HG02678 (cell line): ENCODE results near the gene ECI1.

Source experiments
- ATAC-seq: cut with Tn5 transposase; IDR thresholded peaks from one replicate; pipeline ENCODE4 v1.9.1; 2021; ENCODE audit warnings: mild to moderate bottlenecking, moderate library complexity; ENCODE audit not compliant: unreplicated experiment

The ECI1 gene

GRCh38 chr16:2235234-2235651, 16.1 kb downstream of the ECI1 start:
- ATAC-seq, result no peak

GRCh38 chr16:2234813-2235170, 16.6 kb downstream of the ECI1 start:
- ATAC-seq, result no peak

GRCh38 chr16:2233872-2234812, 17.2 kb downstream of the ECI1 start:
- ATAC-seq, result no peak

DNA sequence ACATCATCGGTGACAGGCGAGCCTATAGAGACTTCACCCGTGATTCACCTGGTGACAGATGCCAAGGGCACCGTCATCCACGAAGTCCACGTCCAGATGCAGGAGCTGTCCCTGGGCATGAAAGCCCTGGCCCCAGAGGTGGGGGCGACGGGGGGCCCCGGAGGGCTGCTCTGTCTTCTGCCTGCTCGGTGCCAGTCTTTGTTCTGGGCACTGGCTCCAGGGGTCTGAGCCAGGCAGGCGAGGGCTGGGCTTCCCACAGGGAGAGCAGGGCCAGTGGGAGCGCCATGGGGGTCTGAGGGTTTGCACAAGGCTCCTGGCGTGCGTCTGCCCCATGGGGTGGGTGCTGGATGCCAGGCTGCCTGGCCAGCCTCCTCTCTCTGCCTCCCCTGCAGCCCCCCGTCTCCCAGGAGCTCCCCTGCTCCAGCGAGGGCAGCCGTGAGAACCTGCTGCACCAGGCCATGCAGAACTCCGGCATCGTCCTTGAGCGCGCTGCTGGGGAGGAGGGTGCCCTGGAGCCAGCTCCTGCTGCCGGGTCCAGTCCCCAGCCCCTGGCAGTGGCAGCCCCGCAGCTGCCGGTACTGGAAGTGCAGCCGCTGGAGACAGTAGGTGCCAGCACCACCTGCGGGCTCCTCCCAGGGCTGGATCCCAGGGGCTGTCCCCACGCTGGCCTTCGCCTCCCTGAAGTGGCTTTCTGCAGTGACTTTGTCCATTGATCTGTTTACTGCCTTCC, 18.2 kb downstream of the ECI1 start:
- ATAC-seq, result no peak

GRCh38 chr16:2232094-2232990, 19.0 kb downstream of the ECI1 start:
- ATAC-seq, result no peak

GRCh38 chr16:2231016-2231931, 20.1 kb downstream of the ECI1 start:
- ATAC-seq, result no peak

GRCh38 chr16:2230376-2230775, 21.0 kb downstream of the ECI1 start:
- ATAC-seq, result no peak

- ATAC-seq, result no peak
These were observed 21.6 kb downstream of the ECI1 start for GRCh38 chr16:2229632-2230250.

DNA sequence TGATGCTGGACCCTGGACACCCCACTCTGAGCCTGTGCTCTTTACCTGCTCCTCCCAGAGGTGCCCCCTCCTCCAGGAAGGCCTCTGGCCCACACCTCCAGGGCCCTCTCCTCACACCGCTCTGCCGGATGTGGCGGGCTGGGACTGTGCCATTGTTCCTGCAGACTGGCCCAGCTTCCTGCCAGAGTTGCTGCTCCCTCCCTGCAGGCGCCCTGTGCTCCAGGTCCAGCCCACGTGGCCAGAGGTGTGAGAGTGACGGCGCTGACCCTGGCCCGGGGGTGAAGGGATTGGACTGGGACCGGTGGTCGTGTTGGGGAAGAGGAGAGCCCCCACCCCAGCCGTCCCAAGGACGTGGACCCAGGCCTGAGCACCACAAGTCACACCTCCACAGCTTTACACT, 22.3 kb downstream of the ECI1 start:
- no peak for ATAC-seq

DNA sequence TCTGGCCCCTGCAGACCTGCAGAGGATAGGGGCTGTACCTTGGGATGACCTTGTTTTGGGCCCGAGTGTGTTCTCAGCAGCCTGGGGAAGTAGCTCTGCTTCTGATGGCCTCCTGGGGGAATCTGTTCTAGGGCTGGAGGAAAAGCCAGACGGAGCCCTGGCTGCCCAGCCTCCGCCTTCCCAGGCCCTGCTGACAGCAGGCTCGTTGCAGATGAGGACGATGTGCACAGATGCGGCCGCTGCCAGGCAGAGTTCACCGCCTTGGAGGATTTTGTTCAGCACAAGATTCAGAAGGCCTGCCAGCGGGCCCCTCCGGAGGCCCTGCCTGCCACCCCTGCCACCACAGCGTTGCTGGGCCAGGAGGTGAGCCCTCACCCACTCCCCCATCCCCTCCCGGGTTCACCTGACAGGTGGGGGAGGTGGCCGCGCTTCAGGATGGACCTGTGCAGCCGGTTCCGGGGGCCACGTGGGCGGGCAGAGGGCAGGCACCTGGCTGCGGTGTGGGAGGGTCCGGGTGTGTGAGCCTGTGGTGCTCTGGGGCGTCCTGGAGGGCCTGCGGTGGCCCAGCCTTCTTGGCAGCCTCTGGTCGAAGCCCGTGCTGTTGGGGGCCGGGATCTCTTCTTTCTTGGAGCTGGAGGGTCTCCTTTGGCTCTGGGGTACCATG, 23.1 kb downstream of the ECI1 start:
- no peak for ATAC-seq

- ATAC-seq, result no peak
These were observed 24.5 kb downstream of the ECI1 start for GRCh38 chr16:2226918-2227317.

DNA sequence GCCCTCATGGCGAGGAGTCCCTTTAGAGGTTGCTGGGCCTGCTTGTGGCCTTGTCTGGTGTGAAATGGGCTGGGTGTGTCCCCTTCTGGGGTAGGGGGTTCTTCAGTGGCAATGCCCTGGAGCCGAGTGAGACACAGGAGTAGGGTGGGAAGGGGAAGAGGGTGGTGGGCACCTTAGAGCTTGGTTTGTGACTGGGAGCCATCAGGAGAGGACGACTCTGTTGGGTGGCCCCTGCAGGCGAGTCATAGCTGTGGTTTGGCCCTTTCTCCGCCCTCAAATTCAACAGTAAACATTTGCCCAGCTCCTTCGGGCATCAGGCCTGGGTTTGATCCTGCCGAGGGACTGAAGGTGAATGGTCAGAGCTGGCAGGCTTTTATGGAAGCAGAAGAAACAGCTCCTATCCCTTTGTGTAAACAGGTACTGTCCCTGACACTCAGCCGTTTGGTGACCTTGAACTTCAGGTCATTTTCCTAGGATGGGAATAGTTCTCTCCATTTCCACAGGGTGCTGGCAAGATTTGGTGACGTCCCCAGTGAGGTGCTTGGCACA, 25.1 kb downstream of the ECI1 start:
- ATAC-seq, result no peak

DNA sequence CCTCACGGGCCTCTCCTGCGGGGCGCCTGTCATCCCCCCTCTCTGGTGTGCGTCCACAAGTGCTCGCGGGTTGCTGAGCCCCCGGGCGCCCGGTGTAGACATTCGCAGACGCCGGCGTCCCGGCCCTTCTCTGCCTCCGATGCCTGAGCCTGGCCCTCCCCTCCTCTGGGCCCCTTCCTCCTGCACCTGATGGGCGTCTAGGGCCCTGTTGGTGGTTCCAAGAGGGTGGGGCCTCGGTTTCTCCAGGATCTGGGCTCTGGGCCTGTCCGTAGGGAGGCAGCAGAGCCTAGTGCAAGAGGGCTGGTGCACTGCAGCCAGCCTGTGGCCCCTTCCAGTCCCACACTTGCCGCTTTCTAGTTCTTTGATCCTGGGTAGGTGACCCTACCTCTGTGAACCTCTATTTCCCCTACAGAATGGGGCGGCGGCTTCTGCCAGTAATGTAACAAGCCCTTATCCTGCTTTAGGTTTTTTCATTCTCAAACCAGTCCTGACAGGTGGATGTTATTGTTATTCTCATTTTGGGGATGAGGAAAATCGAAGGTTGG, 27.4 kb downstream of the ECI1 start:
- peak; percentile 18 for ATAC-seq

GRCh38 chr16:2223221-2223941, 28.0 kb downstream of the ECI1 start, which contains the start of gene E4F1:
Gene E4F1, plus strand, starts transcription at chr16:2223591. Its CDS starts 23 bp downstream, at chr16:2223614.
- peak; percentile 93 for ATAC-seq

DNA sequence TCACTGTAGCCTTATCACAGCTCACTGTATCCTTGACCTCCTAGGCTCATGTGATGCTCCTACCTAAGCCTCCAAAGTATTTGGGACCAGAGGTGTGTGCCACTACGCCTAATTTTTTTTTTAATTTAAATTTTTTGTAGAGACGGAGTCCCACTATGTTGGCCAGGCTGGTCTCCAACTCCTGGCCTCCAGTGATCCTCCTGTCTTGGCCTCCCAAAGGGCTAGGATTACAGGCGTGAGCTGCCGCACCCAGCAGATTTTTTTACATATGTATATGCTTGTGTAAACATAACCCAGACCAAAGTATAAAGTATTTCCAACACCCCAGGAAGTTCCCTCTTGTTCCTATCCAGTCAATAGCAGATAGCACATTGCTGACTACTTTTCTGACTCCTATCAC, 35.1 kb downstream of the ECI1 start:
- no peak for ATAC-seq

DNA sequence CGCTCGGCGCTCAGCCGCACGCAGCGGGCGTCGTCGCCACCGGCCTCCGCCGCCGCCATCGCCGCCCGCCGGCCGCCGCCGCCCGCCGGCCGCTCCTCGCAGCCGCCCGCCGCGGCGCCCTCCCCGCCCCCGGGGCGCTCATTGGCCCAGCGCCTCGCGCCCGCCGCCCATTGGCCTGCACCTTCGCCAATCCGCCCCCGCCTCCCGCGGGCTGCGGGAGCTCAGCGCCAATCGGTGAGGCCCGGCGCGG, 36.7 kb downstream of the ECI1 start, which contains the start of gene PGP:
Gene PGP, minus strand, starts transcription at position 122 of the 250 bp plus-strand sequence. Its CDS starts 63 bp downstream, at position 59.
- peak; percentile 87 for ATAC-seq

GRCh38 chr16:2213817-2214718, 37.3 kb downstream of the ECI1 start:
- ATAC-seq, result peak; percentile 4
